HG03432 (cell line): ENCODE results near the gene DCTD.

ENCODE experiments used
- ATAC-seq: cut with Tn5 transposase; IDR thresholded peaks from one replicate; pipeline ENCODE4 v1.9.1; 2021; ENCODE audit warnings: mild to moderate bottlenecking, moderate library complexity; ENCODE audit not compliant: unreplicated experiment

Gene DCTD

GRCh38 chr4:182894681-182895275 lies 22.4 kb downstream of the DCTD start:
- ATAC-seq: no peak

GRCh38 chr4:182893474-182894080 lies 23.6 kb downstream of the DCTD start:
- ATAC-seq: no peak

- ATAC-seq: no peak
These were observed 24.1 kb downstream of the DCTD start for GRCh38 chr4:182893047-182893446.

DNA sequence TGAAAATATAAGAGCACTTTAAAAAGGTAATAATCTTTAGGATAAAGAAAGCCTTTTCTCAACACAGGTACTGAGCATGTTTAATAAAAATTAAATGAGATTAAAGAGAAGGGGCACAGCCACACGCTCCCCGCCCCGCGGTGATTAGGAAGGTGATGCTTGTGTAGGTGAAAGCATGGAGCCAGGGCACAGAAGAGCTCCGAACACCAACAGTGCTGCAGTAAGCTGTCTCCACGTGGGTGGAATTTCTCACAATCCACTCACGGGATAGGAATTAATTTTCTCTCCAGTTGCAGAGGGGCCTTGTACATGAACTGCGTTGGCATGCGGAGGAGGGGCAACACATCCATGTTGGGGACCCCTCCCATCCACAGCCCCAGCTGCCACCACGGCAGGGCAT lies 27.0 kb downstream of the DCTD start:
- ATAC-seq: no peak

DNA sequence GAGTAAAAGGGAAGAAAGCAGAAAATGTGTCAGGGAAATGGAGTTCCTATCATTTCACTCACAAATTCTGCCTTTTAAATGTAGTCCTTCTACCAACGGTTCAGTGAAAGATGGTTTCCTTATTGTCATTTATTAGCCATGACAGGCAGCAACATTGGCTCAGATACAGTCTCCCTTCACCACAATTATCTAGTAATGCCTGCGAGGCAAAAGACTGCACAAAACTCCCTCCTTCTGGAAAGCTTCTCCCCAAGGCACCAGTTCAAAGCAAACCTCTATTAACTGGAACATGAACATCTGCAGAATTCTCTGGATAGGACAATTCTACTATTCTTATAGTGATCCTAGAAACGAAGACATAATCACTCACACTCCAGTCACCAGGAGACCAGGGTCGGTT lies 28.3 kb downstream of the DCTD start:
- ATAC-seq: no peak

- ATAC-seq: no peak
These were observed 30.4 kb downstream of the DCTD start for GRCh38 chr4:182886768-182887167.

- no peak for ATAC-seq
These were observed 31.0 kb downstream of the DCTD start for GRCh38 chr4:182886205-182886604.

- no peak for ATAC-seq
These were observed 31.5 kb downstream of the DCTD start for GRCh38 chr4:182885738-182886077.

GRCh38 chr4:182885022-182885737 lies 32.0 kb downstream of the DCTD start:
- ATAC-seq: no peak

DNA sequence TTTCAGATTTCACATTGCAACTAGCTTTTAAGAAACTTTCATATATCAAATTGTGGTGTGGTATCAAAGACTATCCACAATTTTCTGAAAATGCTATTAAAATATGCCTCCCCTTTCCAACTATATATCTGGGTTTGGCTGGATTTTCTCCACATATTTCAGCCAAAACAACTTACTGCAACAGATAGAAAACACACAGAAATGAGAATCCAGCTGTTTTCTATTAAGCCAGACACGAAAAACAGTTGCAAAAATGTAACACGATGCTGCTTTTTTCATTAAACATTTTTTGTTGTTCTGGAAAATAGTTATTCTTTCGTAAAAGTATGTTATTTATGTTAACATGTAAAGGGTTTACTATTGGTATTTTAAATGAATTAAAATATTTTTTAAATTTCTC lies 33.1 kb downstream of the DCTD start:
- ATAC-seq: no peak

GRCh38 chr4:182883351-182883750 lies 33.8 kb downstream of the DCTD start:
- no peak for ATAC-seq

DNA sequence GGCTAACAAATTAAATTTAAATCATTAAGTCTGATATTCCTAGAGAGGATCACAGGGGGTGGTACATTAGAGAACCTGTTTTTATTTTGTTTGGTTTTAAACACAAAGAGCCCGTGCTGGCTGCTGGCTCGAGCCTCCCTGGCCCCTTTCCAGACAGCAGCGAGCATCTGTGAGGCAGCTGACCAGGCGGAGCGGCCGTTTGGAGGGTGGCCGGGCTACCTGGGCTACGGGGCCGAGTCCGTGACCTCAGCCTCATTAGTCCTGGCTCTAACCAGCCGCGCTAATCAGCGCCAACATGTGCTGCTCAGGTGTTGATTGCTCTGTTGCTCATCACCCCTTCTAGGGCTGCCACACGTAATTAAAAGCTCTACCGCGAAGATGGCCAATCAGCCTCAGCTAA lies 35.3 kb downstream of the DCTD start:
- ATAC-seq: no peak

- no peak for ATAC-seq
These were observed 36.5 kb downstream of the DCTD start for GRCh38 chr4:182880387-182881356.

DNA sequence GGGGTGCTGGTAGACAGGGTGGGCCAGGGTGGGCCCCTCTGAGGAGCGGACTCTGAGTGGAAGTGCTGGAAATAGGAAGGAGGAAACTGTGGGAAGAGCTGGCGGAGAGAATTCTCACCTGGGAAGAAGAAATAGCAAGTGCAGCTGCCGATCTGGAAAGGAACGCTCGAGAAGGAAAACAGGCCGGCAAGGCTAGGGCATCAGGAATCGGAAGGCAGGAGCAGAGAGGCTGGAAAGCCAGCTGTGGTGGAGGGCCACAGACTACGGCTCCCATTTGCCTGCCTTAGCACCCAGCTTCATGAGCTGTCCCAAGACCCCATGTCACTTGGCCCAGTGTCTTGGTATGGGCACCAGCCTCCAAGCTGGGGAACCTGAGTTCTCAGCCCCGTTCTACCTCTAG lies 37.3 kb downstream of the DCTD start:
- no peak for ATAC-seq

GRCh38 chr4:182878633-182879495 lies 38.3 kb downstream of the DCTD start:
- ATAC-seq: no peak

GRCh38 chr4:182877326-182877883 lies 39.8 kb downstream of the DCTD start:
- no peak for ATAC-seq

GRCh38 chr4:182876427-182876826 lies 40.8 kb downstream of the DCTD start:
- ATAC-seq: no peak

- no peak for ATAC-seq
These were observed 41.5 kb downstream of the DCTD start for GRCh38 chr4:182875453-182876405.

DNA sequence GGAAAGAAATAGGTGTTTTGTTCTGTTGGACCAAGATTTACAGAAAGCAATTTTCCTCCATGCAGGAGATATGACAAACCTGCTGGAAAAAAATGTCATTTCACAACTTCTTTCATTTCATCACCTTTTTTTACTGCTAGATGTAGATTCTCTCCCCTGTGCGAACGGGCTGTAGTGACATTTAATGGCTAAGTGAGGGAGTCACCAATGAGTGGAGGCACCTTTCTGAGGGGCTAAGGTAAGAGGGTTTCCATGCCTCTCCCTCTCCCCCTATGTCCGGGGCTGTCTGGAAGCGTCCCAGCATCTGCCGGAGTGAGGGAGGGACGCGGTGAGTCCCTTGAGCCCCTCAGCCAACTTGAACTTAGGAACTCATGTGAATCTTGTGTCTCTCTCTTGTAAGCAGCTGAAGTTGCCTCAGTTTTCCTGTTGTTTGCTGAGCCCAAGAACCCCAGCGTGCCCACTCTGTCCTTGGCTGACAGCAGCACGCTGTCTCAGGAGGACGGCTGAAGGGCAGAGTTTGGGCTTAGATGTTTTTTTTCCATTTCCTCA lies 42.3 kb downstream of the DCTD start:
- no peak for ATAC-seq
